Aorta (tissue), 5 donors: Measurements from ENCODE around the gene CCL16. TPM values are rescaled to one million over a fixed set of nuclear protein-coding genes. Genes with fewer than 3 reads are reported as not detected.
"Not testable (repeated sequence)": the region's sequence is repeated elsewhere in the genome, so short reads cannot be mapped to it uniquely, and the experiment has no call there.

ENCODE experiments used
- ATAC-seq: fragments of 200-7000 bp; cut with Tn5 transposase; one replicate; pipeline ENCODE4 v1.9.1; 2022; ENCODE audit warnings: moderate library complexity; ENCODE audit not compliant: low FRiP score
- DNase-seq, 2 donors: peaks; one replicate each; pipeline ENCODE4 v3.0.0-alpha.2; 2020
- H3K27ac ChIP-seq, 2 donors: one replicate each; pipeline ENCODE4 v1.5.1; 2013; ENCODE audit warnings: low read length in 2 of 2, mild to moderate bottlenecking in 2 of 2, moderate library complexity in 2 of 2, control low read depth in 1 of 2, inconsistent platforms in 1 of 2, low read depth in 1 of 2
- H3K27me3 ChIP-seq, 2 donors: one replicate each; pipeline ENCODE4 v1.6.1; 2013; ENCODE audit warnings: control low read depth in 1 of 2, low read length in 1 of 2, mild to moderate bottlenecking in 1 of 2, moderate library complexity in 1 of 2; ENCODE audit not compliant: insufficient read depth in 2 of 2, control insufficient read depth in 1 of 2
- H3K36me3 ChIP-seq, 2 donors: one replicate each; pipeline ENCODE4 v1.6.1; 2013; ENCODE audit warnings: control low read depth in 1 of 2, low read length in 1 of 2, mild to moderate bottlenecking in 1 of 2; ENCODE audit not compliant: insufficient read depth in 2 of 2, control insufficient read depth in 1 of 2
- H3K4me1 ChIP-seq, 2 donors: one replicate each; pipeline ENCODE4 v1.6.1; 2013; ENCODE audit warnings: low read length in 2 of 2, control low read depth in 1 of 2, mild to moderate bottlenecking in 1 of 2, moderate library complexity in 1 of 2; ENCODE audit not compliant: insufficient read depth in 2 of 2, control insufficient read depth in 1 of 2
- H3K4me3 ChIP-seq, 2 donors: one replicate each; pipeline ENCODE4 v1.5.1; 2013; ENCODE audit warnings: low read length in 2 of 2, control low read depth in 1 of 2, mild to moderate bottlenecking in 1 of 2
- H3K9me3 ChIP-seq: one replicate; pipeline ENCODE4 v1.6.1; 2013; ENCODE audit warnings: mild to moderate bottlenecking, low read length; ENCODE audit not compliant: control insufficient read depth
- WGBS, 2 donors: extraction: QIAGEN DNeasy Blood & Tissue Kit; methylation state at CpG; one replicate each; pipeline ENCODE4 v1.1.7; 2013; 5-methylcytosine and 5-hydroxymethylcytosine counted together
- intact Hi-C, 2 donors: fragments of 100-400 bp; cut with DNase I; formaldehyde crosslinking; loops; one replicate each; pipeline versions ENCODE4 v1.14.2 to v1.15.0; 2022
- polyA plus RNA-seq, 2 donors: library from polyadenylated mRNA; stranded (reverse); fragments of 200-250 nt; gene quantifications; one replicate each; pipeline ENCODE4 v1.2.3, GENCODE V29; 2013
- total RNA-seq, 2 donors: library from RNA; stranded (reverse); fragmentation: NEBNext Ultra II Directional; extraction: Animal tissue kit (Norgen Biotek cat#: 25700); gene quantifications; one replicate each; pipeline ENCODE4 v1.2.1, GENCODE V29; 2021
- donor health status: healthy with polysubstance abuse.
- donor health status: Bipolar disorder and iron deficiency.
- donor health status: DM: no; HTN: no; CAD: no.
- donor health status: DM: no; HTN: no; CAD: no.
- donor health status: DM: yes; HTN: yes; CAD: no.

CCL16 gene
- total and polyA plus RNA-seq, 4 donors = 1.1 to 1.9 TPM; not detected in 2

GRCh38 chr17:35998018-35998545, 16.8 kb upstream of the CCL16 start:
- ATAC-seq = no peak
- WGBS, 2 donors = 69 to 73% methylated on average over 11 of the region's 11 CpGs
- intact Hi-C loops = no loop called here

GRCh38 chr17:35995346-35995745, 14.0 kb upstream of the CCL16 start:
- 52 to 65% methylated on average over 2 of the region's 2 CpGs for WGBS, 2 donors
- H3K36me3 ChIP-seq, H3K4me1 ChIP-seq, H3K9me3 ChIP-seq, DNase-seq, H3K27ac ChIP-seq, intact Hi-C loops, ATAC-seq, H3K27me3 ChIP-seq, H3K4me3 ChIP-seq: not testable (repeated sequence)

More at GRCh38 chr17:35998018-35998545, 16.8 kb upstream of the CCL16 start:
- H3K36me3 ChIP-seq = no peaks in the 10 kb centered on the region
- no peak overlapping the region for H3K27ac ChIP-seq
- H3K27me3 ChIP-seq = no peaks in the 10 kb centered on the region
- no peaks in the 10 kb centered on the region for H3K4me1 ChIP-seq
- H3K9me3 ChIP-seq = no peaks in the 10 kb centered on the region
- no peak for DNase-seq
- H3K4me3 ChIP-seq = no peak overlapping the region

DNA sequence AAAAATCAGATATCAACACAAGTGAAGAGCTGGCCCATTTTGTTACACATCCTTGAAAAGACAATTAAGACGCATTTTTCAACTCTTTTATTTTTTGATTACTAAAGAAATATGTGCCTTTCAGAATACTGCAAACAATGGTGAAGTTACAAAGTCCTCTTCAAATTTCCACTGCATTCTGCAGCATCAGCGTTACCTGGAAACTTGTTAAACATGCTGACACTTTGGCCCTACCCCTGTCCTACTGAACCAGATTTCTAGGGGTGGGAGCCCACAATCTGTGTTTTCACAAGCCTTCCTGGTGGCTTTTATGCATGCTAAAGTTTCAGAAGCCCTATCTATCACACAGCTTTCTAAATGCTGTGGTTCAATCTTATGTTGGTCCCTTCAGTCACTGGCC, 9.8 kb upstream of the CCL16 start:
- Histone ChIP-seq H3K4me1 (no peaks in the 10 kb centered on the region), H3K9me3 (peaks cover 3% of the 10 kb centered on the region), H3K4me3 (no peak overlapping the region), H3K27ac (no peak overlapping the region), H3K36me3 (no peaks in the 10 kb centered on the region), H3K27me3 (no peaks in the 10 kb centered on the region)
- ATAC-seq (no peak), DNase-seq (no peak)
- intact Hi-C loops = no loop called here
- 81 to 89% methylated on average over 2 of the region's 2 CpGs for WGBS, 2 donors

DNA sequence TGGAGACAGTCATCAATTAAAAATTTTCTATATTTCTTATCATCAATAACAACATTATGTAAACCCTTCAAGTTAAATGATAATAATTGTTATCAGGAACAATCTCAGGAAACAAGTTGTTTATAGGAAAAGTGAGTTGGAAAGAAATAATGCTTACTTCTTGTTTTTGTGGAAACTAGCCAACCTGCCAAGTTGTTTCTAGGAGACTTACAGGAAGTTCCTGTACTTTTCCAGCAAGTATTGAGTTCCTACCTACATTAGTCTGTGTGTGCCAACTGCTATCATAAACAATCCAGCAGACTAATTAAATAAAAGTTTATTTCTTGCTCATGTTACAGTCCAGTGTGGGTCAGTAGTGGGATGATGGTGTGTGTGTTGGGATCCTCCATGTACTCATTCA, 6.9 kb upstream of the CCL16 start:
- Histone ChIP-seq H3K4me1 (no peaks in the 10 kb centered on the region), H3K9me3 (peaks cover 3% of the 10 kb centered on the region), H3K4me3 (no peak overlapping the region), H3K36me3 (no peaks in the 10 kb centered on the region), H3K27me3 (peaks cover 0 to 3% of the 10 kb centered on the region in 2 donors), H3K27ac (no peak overlapping the region)
- DNase-seq (no peak), ATAC-seq (no peak)
- intact Hi-C loops = no loop called here

- intact Hi-C loops = no loop called here
- H3K9me3 ChIP-seq = peaks cover 3% of the 10 kb centered on the region
- no peaks in the 10 kb centered on the region for H3K4me1 ChIP-seq
- no peak within 1 kb of the TSS for H3K4me3 ChIP-seq
- H3K36me3 ChIP-seq = no peaks in the 10 kb centered on the region
- H3K27ac ChIP-seq = no peak within 1 kb of the TSS
- ATAC-seq (no peak), DNase-seq (no peak)
- WGBS, 2 donors = 88 to 90% methylated on average over 1 of the region's 1 CpG
- peaks cover 0 to 3% of the 10 kb centered on the region in 2 donors for H3K27me3 ChIP-seq
Measured at GRCh38 chr17:35986643-35987042, 5.3 kb upstream of the CCL16 start, which contains the start of gene CCL14. TSS of gene CCL14 (minus strand) at chr17:35986729. CDS start at chr17:35986649, 80 bp downstream.

GRCh38 chr17:35984140-35984539, 2.8 kb upstream of the CCL16 start:
- Histone ChIP-seq H3K4me3 (no peak overlapping the region), H3K36me3 (no peaks in the 10 kb centered on the region), H3K9me3 (no peaks in the 10 kb centered on the region), H3K27ac (no peak overlapping the region), H3K27me3 (peaks cover 0 to 3% of the 10 kb centered on the region in 2 donors), H3K4me1 (no peaks in the 10 kb centered on the region)
- WGBS, 2 donors = 92 to 93% methylated on average over 6 of the region's 6 CpGs
- no peak for DNase-seq
- intact Hi-C loops = no loop called here
- ATAC-seq = no peak

- Histone ChIP-seq H3K36me3 (no peaks in the 10 kb centered on the region), H3K27ac (no peak overlapping the region), H3K27me3 (peaks cover 0 to 3% of the 10 kb centered on the region in 2 donors), H3K4me1 (no peaks in the 10 kb centered on the region), H3K4me3 (no peak overlapping the region), H3K9me3 (no peaks in the 10 kb centered on the region)
- ATAC-seq = no peak
- no peak for DNase-seq
- intact Hi-C loops = no loop called here
- WGBS, 2 donors = 84 to 86% methylated on average over 3 of the region's 3 CpGs
Measured at GRCh38 chr17:35982409-35983191, 1.3 kb upstream of the CCL16 start.

DNA sequence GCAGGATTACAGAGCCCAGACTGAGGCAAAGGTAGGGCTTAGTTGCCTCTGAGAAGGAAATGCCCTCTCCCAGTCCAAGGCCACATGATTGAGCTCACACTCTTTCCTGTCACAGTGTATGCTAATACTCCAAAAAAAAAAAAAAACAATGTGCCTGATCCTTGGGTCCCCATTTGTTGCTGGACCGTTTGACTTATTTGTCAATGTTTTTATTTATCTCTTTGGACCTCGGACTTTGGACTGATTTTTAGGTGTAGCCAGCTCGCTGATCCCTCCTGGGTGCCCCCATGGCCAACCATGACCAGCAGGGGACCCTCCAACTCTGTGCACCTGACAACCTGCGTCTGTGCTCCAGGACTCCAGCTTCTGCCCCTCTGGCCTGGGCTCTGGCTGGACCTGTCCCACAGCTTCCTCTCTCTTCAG, 622 bp upstream of the CCL16 start:
- ATAC-seq = no peak
- no peak overlapping the region for H3K4me3 ChIP-seq
- intact Hi-C loops = no loop called here
- whole genome bisulfite sequencing, 2 donors = 62 to 72% methylated on average over 4 of the region's 4 CpGs
- no peak for DNase-seq
- H3K4me1 ChIP-seq = no peaks in the 10 kb centered on the region
- H3K9me3 ChIP-seq = no peaks in the 10 kb centered on the region
- no peaks in the 10 kb centered on the region for H3K36me3 ChIP-seq
- H3K27ac ChIP-seq = no peak overlapping the region
- peaks cover 0 to 3% of the 10 kb centered on the region in 2 donors for H3K27me3 ChIP-seq

DNA sequence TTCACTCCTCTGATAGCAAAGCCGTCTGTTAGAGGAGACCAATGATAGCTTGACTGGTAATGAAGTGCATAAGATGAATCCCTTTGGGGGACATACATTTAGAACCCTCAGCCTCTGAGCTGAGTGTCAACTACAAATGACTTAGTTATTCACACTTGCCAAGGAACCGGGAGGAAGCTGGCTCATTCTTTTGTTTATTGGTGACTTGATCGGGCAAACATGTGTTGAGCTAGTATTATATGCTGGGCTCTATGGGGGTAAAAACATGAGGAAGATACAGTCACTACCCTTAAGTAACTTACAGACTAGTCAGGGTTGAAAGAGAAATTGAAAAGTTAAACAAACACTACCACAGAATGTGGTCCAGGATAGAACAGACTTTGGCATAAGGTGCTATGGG, 3.0 kb downstream of the CCL16 start:
- Histone ChIP-seq H3K4me1 (no peaks in the 10 kb centered on the region), H3K27me3 (no peaks in the 10 kb centered on the region), H3K4me3 (no peak overlapping the region), H3K36me3 (no peaks in the 10 kb centered on the region), H3K27ac (no peak overlapping the region), H3K9me3 (no peaks in the 10 kb centered on the region)
- WGBS, 2 donors = 70 to 71% methylated on average over 3 of the region's 3 CpGs
- DNase-seq (no peak), ATAC-seq (no peak)
- intact Hi-C loops = loop anchor here in 1 of 2 donors (10.0 kb wide), 1 partner anchor 166 kb away; no protein-coding TSS in a partner anchor
